ENCODE measurements around the gene JARID2. TPM values are rescaled to one million over a fixed set of nuclear protein-coding genes. Genes with fewer than 3 reads are reported as not detected.

JARID2 gene
- total RNA-seq, 2 experiments from 2014 or later, result 19.0 to 19.5 TPM

GRCh38 chr6:15305909-15306308 is 60.0 kb downstream of the JARID2 start:
- intact Hi-C loops (cut with micrococcal nuclease; ENCODE audit: unreplicated experiment), result no loop called here
- H3K9me3 ChIP-seq (ENCODE audit: low read length), result no peaks in the 10 kb centered on the region
- no peak overlapping the region for H3K4me3 ChIP-seq (ENCODE audit: low read depth, low read length, poor library complexity, severe bottlenecking)
- H3K4me1 ChIP-seq (ENCODE audit: insufficient read depth, low read length, poor library complexity, severe bottlenecking), result peaks cover 58% of the 10 kb centered on the region
- ChIA-PET POLR2A (interaction anchor here (0.6 to 1.4 kb wide), 7 partner anchors 8 to 1069 kb away, joined by 3 to 11 read pairs (median 3); no protein-coding TSS in a partner anchor), CTCF (ENCODE audit: unreplicated experiment) (interaction anchor here (0.6 kb wide), 1 partner anchor 14 kb away, joined by 3 read pairs; no protein-coding TSS in a partner anchor)
- no peaks in the 10 kb centered on the region for H4K20me1 ChIP-seq (ENCODE audit: insufficient read depth, low read length)
- no peak for TF ChIP-seq EZH2phosphoT487 (IDR thresholded peaks at IDR 0.05; ENCODE audit: borderline replicate concordance, low read depth, low read length)
- TF ChIP-seq CTCF (conservative IDR thresholded peaks at IDR 0.05; ENCODE audit: low read length), result no peak
- H3K4me2 ChIP-seq (ENCODE audit: low read length), result peak overlapping the region; percentile 51; the same call in 1 of the 2 replicates
- H3K79me2 ChIP-seq (ENCODE audit: insufficient read depth, low read depth, low read length), result peaks cover 46% of the 10 kb centered on the region; the same call in 1 of the 2 replicates
- DNase-seq (ENCODE audit: low spot score), result no peak
- no peak overlapping the region for H2AFZ ChIP-seq (ENCODE audit: low read length)
- no peak overlapping the region for H3K27ac ChIP-seq (ENCODE audit: low read depth, low read length, poor library complexity, severe bottlenecking)
- H3K36me3 ChIP-seq (ENCODE audit: insufficient read depth, low read length), result no peaks in the 10 kb centered on the region
- no peaks in the 10 kb centered on the region for H3K9me2 ChIP-seq (ENCODE audit: insufficient read depth, low read length)
- no TSS peak for BruUV-seq (replicated peaks)

DNA sequence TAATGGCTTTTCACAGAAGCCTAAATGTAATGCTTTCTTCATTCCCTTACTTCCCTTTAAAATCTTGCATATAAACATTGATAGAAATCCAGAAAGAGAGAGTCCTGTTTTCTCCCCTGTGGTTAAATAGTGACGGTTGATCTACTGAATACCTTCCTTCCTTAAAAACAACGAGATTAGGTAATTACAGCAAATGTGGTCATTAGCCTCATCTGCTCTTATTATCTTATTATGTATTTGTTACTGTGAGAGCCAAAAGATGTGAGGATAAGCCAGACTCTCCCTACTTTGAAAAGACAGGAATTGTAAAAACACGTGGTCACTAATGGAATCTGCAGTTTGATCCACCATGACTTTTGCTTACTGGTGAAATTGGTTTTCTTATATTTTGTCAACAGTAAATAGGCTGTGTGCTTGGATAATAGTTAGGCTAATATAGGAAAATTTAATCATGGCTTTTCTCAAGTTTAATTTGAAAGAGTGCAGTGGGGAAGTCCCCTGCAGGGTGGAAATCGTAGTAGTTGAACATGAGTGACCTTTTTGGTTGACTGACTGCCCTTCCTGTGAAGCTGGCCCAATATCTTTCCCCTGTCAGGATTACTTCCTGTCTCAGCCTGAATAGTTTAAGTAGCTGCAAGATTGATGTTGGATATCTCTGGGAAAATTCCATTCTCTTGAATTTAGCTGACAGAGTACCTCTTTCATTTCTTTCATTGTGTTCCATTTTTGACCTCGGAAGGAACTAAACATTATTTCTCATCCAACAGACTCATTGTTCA is 62.8 kb downstream of the JARID2 start:
- BruUV-seq (replicated peaks), result no TSS peak
- DNase-seq (ENCODE audit: low spot score), result peak; percentile 40
- no peaks in the 10 kb centered on the region for H3K9me3 ChIP-seq (ENCODE audit: low read length)
- H3K4me1 ChIP-seq (ENCODE audit: insufficient read depth, low read length, poor library complexity, severe bottlenecking), result peaks cover 69% of the 10 kb centered on the region
- ChIA-PET CTCF (ENCODE audit: unreplicated experiment) (no interaction called here), POLR2A (interaction anchor here (0.7 kb wide), 1 partner anchor 95 kb away, joined by 3 read pairs; no protein-coding TSS in a partner anchor)
- peak overlapping the region; percentile 53 for H3K4me2 ChIP-seq (ENCODE audit: low read length)
- H3K79me2 ChIP-seq (ENCODE audit: insufficient read depth, low read depth, low read length), result peaks cover 49% of the 10 kb centered on the region; the same call in 1 of the 2 replicates
- no peak for TF ChIP-seq EZH2phosphoT487 (IDR thresholded peaks at IDR 0.05; ENCODE audit: borderline replicate concordance, low read depth, low read length)
- H3K4me3 ChIP-seq (ENCODE audit: low read depth, low read length, poor library complexity, severe bottlenecking), result peak overlapping the region; percentile 17
- H3K9me2 ChIP-seq (ENCODE audit: insufficient read depth, low read length), result no peaks in the 10 kb centered on the region
- intact Hi-C loops (cut with micrococcal nuclease; ENCODE audit: unreplicated experiment), result no loop called here
- H4K20me1 ChIP-seq (ENCODE audit: insufficient read depth, low read length), result peaks cover 5% of the 10 kb centered on the region; the same call in 1 of the 2 replicates
- H3K36me3 ChIP-seq (ENCODE audit: insufficient read depth, low read length), result no peaks in the 10 kb centered on the region
- H3K27ac ChIP-seq (ENCODE audit: low read depth, low read length, poor library complexity, severe bottlenecking), result no peak overlapping the region
- H2AFZ ChIP-seq (ENCODE audit: low read length), result no peak overlapping the region; the same call in 1 of the 2 replicates

- H3K27ac ChIP-seq (ENCODE audit: low read depth, low read length, poor library complexity, severe bottlenecking), result no peak overlapping the region
- H3K9me3 ChIP-seq (ENCODE audit: low read length), result no peaks in the 10 kb centered on the region
- BruUV-seq (replicated peaks), result no TSS peak
- no peak overlapping the region for H2AFZ ChIP-seq (ENCODE audit: low read length)
- no peak overlapping the region for H3K4me2 ChIP-seq (ENCODE audit: low read length)
- DNase-seq (ENCODE audit: low spot score), result no peak
- H3K79me2 ChIP-seq (ENCODE audit: insufficient read depth, low read depth, low read length), result peaks cover 60% of the 10 kb centered on the region; the same call in 1 of the 2 replicates
- no peak overlapping the region for H3K4me3 ChIP-seq (ENCODE audit: low read depth, low read length, poor library complexity, severe bottlenecking)
- CTCF ChIA-PET (ENCODE audit: unreplicated experiment), result no interaction called here
- H3K36me3 ChIP-seq (ENCODE audit: insufficient read depth, low read length), result no peaks in the 10 kb centered on the region
- H3K4me1 ChIP-seq (ENCODE audit: insufficient read depth, low read length, poor library complexity, severe bottlenecking), result peaks cover 76% of the 10 kb centered on the region
- peaks cover 8% of the 10 kb centered on the region; the same call in 1 of the 2 replicates for H4K20me1 ChIP-seq (ENCODE audit: insufficient read depth, low read length)
- intact Hi-C loops (cut with micrococcal nuclease; ENCODE audit: unreplicated experiment), result no loop called here
- no peaks in the 10 kb centered on the region for H3K9me2 ChIP-seq (ENCODE audit: insufficient read depth, low read length)
- TF ChIP-seq EZH2phosphoT487 (IDR thresholded peaks at IDR 0.05; ENCODE audit: borderline replicate concordance, low read depth, low read length) (no peak), CTCF (conservative IDR thresholded peaks at IDR 0.05; ENCODE audit: low read length) (no peak)
- POLR2A ChIA-PET, result interaction anchor here (2.8 kb wide), 1 partner anchor 15 kb away, joined by 10 read pairs; no protein-coding TSS in a partner anchor
These were observed 63.9 kb downstream of the JARID2 start for GRCh38 chr6:15309611-15310283.
